GM18520 (cell line): ENCODE results near the gene CNN1.
"Not testable (repeated sequence)": the region's sequence is repeated elsewhere in the genome, so short reads cannot be mapped to it uniquely, and the experiment has no call there.

Experiments used
- ATAC-seq: cut with Tn5 transposase; IDR thresholded peaks from one replicate; pipeline ENCODE4 v1.9.1; 2021; ENCODE audit not compliant: unreplicated experiment

The CNN1 gene

DNA sequence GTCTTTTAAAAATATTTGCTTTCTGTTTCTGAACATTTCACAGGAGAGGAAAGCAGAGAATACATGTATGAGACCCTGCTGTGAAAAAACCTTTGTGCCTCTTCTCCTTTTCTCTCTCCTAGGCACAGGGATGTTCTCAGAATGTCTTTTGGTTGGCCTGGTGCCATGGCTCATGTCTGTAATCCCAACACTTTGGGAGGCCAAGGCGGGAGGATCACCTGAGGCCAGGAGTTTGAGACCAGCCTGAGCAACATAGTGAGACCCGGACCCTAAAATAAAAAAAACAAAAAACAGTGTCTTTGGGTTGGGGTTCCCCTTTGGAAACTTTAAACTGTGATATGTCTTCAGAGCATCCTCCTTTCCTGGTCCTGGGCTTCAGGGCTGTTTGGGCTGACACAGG, 60.1 kb downstream of the CNN1 start:
- no peak for ATAC-seq

DNA sequence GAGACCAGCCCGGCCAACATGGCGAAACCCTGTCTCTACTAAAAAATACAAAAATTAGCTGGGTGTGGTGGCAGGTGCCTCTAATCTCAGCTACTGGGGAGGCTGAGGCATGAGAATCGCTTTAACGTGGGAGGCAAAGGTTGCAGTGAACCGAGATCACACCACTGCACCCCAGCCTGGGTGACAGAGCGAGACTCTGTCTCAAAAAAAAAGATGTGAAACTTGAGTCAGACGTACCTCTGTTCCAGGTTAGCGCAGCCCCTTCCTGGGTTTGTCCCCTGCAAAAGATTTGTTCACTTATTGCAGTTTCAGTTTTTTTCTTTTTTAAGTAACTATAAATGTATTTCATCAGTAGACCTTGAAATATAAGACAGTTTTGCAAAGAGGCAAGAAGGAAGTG, 61.1 kb downstream of the CNN1 start:
- ATAC-seq: not testable (repeated sequence)
